T-helper 2 cell (primary cell): ENCODE measurements around the gene TRIM3.
"Not testable (repeated sequence)": the region's sequence is repeated elsewhere in the genome, so short reads cannot be mapped to it uniquely, and the experiment has no call there.

Experiments
- DNase-seq, 5 experiments: peaks; one replicate each; pipeline versions ENCODE4 v3.0.0 to v3.0.0-alpha.2; 2012 to 2022
- total RNA-seq, 2 donors: gene quantifications; one replicate each; lab custom pipeline; 2026; lab: John Stamatoyannopoulos, UW

The TRIM3 gene
- 14.5 to 16.8 reads per million in 2 donors for total RNA-seq

DNA sequence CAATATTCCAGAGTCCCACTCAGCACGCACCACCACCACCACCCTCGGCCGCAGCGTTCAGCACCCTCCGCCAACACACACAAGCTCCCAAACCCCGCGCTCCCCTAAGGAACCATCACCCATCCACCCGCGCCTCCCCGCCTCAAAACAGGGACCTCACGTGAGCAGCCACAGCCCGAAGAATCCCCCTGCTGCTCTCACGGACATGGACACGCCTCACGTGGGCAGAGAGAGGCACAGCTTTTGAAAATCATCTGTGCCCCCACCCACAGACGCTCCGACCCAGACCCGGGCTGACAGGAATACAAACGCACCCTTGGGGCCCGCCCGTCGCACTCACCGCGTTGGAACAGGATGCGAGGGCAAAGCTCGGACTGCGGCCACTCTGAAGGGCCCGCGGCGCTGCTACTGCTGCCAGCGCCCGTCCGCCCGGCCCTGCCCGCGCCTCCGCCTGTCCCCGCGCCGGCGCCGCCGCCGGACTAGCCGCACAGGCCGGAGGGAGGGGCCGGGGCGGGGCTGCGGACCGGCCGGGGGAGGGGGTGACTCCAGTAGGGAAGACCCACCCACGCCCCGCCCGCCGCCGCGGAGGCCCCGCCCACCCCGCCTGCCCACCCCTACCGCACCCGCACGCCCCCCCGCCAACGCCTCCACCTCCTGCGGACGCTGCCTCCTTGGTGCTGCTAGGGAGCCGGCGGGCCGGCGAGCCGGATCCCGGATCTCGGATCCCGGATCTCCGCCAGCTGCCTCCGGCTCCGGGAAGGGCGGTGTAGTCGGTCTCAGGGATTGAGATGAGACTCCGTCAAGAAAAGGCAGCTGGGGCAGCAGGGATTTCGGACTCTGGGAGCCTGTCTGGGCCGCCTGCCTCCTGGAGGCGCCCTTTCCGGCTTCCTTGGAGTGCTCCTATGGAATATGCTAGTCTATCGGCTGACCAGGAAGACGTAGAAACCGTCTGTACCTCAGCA lies at the start of gene TRIM3:
TRIM3 (minus strand) TSS at position 491 of the 962 bp plus-strand sequence. CDS start 8,246 bp downstream, outside the sequence.
- DNase-seq = peak; percentile 36 to 71 (median 63)

DNA sequence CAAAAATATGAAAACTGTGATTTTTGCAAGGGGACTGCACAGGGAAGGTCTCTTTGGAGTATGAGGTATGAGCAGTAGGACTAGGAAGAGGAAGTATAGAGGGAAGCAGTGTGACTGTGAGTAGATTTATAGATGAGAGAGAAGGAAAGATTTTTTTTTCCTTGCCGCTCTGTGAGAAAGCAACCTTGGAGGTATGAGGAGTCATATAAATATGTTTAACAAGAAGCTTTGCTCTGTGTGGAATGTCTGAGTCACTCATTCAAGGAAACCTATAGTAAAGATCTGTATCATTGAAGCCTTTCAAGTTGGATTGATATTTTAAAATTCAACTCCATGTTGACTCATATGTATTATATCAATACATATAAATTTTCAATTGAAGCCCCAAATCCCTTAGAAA lies 49.5 kb upstream of the TRIM3 start:
- DNase-seq = no peak

DNA sequence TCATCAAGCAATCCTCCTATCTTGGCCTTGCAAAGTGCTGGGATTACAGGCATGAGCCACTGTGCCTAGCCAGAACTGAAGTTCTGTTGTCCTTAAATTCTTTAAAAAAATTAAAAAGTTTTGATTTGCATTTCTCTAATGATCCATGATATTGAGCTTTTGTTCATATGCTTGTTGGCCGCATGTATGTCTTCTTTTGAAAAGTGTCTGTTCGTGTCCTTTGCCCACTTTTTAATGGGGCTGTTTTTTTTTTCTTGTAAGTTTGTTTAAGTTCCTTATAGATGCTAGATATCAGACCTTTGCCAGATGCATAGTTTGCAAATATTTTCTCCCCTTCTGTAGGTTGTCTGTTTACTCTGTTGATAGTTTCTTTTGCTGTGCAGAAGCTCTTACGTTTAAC lies 48.2 kb upstream of the TRIM3 start:
- not testable (repeated sequence) for DNase-seq

DNA sequence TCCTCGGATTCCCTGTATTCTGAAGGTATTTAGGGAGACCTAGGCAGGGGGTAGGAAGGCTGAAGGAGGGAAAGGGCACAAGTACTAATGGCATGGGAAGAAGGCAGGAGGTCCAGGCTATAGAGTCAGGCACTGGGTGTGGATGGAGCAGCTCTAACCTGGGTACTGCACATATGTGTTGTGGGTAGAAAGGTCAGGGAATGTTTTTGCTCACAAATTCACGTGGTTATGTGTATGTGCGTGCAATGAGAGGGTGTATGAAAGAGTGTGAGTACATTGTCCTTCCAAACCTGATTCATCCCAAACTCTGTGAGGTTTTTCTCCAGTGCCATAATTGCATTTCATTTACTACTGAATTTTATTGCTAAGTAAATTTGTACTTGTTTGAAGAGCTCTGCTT lies 46.5 kb upstream of the TRIM3 start:
- no peak for DNase-seq

DNA sequence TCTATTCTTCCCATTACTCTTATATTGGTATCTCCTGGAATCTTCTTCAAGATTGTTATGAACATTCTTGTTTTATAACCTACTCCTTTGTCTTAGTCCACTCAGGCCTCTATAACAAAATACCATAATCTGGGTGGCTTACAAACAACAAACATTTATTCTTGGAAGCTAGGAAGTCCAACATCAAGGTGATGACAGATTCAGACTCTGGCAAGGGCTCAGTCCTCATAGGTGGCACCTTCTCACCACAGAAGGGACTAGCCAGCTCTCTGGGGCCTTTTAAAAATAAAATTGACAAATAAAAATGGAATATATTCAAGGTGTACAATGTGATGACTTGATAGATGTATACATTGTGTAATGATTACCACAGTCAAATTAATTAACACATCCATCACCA lies 43.1 kb upstream of the TRIM3 start:
- DNase-seq = no peak

DNA sequence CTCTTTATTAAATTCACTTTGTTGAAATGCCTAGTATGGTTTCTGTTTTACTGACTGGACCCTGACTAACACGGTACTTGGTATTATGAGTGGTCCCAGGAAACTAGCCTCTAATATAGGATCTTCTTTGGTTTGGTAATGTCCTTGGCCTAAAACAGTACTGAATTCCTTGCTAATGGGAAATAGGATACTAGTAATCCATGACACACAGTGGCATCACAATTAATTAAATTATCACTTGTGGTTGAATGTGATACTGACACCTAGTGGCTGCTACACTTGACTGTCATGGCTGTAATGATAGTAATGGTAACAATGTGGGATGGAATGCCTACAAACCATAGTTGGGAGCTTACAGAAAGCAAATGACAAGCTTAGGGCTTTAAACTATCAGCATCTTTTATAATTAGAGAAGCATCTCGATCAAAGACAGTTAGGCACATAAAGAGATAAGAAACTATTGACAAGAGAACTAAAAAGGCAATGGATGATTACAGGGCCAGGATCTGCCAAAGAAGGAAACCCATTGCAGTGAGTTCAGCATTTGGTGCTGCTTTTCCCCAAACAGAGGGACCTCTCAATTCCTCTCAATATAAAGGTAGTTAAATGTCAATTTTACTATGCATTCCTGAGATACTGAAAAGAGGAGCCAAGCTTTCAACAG lies 32.0 kb upstream of the TRIM3 start:
- peak in 1 of 5 experiments; percentile 53 for DNase-seq

DNA sequence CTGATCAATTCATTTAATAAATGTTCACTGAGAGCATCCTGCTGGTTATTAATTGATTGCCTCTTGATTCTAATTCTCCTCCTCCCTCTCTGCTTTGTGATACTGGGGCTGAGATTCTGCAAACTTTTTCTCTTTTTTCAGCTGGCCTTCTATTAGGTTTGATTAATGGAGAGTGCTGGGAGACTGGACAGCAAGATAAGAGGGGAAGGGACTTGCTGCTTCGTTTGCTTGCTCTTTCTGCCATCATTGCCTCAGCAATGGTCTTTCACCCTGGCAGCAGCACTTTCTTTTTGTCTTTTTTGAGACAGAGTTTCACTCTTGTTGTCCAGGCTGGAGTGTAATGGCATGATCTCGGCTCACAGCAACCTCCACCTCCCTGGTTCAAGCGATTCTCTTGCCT lies 30.4 kb upstream of the TRIM3 start:
- no peak for DNase-seq

DNA sequence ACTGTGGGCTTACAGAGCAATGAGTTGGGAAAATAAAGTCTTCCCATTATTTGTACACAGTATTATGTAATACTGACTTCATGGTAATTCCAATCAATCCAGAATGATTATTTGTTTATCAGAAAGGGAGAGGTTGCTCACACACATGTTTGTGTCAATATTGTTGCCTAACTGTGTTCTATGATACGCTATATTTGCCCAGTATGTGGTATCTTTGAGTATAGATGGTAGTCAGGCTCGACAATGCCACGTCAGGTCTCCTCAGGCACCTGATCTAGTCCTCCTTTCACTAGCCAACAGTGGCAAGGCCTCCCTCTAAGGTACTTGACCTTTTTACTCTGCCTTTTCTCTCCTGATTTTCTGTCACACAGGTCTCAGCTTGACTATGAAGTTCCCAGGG lies 28.6 kb upstream of the TRIM3 start:
- no peak for DNase-seq

DNA sequence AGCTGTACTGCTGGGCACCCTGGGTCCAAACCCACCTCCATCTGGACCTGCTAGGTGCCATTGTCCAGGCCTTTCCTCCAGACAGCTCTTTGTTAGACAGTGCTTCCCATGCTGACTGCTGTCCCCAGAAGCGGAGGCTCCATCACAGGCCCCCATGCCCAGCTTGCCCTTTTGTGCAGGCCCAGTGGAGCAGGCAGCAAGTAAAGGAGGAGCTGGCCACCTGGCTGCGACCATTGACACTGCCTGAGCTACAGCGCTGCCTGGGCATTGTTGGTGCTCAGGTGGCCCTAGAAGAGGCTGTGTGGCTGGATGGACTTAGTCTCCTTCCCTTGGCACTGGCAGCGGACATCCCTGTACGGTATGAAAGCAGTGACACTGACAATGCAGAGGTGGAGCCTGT lies 24.8 kb upstream of the TRIM3 start:
- no peak for DNase-seq

DNA sequence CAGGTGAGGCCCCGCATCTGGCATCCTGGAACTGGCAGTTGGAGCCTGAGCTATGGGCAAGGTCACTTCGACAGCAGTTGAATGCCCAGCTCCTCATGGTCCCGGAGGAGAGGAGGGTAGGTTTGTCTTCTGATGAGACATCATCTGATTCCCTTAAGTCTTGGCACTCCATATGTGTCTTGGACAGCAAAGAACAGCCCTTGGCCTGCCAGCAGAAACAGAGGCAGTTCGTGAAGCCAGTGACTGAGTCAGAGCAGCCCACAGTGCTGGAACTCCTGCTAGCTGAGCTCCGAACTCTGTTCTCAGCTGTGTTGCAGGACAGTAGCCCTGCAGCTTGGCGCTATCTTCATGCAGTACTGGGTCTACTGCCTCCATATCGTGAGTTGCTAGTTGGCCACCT lies 24.4 kb upstream of the TRIM3 start:
- no peak for DNase-seq

DNA sequence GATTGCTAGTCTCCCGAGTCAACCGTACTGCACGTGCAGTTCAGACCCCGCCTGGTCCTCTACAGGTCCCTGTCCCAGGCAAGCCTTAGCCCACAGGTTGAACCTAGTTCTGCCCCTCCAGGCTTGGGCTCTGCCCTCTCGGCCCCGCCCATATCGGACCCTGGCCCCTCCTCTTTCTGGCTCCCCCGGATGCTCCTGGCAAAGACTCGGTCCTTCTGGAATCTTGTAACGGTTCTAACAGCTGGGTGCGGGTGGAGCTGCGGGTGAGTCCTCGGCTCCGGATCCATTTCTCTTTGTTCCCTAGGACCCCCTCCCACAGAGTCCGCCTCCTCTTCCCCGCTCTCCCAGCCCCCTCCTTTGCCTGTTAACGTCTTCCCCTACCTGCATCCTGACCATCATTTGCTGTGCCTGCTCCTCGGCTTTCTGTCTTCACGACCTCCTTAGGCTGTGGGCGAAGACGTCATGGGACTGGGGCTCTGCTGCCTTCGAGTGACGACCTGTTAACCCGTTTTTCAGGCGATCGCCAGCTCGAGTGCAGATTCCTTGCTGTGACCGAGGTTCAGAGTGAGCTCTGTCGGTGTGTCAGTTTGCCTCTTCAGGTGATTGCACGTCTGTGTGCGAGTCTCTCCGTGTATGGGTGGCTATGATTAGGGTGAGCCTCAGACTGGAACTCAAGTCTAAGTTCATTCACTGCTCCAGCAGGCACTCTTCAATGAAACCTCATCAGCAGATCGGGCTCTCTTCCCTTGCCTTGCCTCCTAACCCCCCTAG lies 23.5 kb upstream of the TRIM3 start, which contains the start of gene DNHD1:
DNHD1 (plus strand) TSS at position 212 of the 771 bp plus-strand sequence. CDS start 936 bp downstream, outside the sequence.
- DNase-seq = no peak

DNA sequence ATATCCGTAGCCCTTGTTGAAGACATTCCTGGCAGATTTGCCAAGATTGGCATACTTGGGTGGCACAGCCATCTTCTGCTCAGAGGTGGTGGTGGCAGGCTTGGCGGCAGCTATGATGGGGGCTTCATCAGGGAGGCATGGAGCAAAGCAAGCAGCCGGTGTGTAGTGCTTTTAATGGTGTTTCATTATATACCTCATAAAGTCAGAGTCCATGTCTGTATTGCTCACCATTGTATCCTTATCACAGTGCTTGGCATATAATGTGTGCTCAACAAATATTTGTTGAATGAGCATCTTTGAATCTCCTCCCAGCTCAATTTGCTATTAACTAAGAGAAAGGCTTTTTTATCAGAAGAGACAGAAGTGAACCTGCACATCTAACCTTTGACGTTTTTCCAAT lies 15.6 kb upstream of the TRIM3 start:
- no peak for DNase-seq

DNA sequence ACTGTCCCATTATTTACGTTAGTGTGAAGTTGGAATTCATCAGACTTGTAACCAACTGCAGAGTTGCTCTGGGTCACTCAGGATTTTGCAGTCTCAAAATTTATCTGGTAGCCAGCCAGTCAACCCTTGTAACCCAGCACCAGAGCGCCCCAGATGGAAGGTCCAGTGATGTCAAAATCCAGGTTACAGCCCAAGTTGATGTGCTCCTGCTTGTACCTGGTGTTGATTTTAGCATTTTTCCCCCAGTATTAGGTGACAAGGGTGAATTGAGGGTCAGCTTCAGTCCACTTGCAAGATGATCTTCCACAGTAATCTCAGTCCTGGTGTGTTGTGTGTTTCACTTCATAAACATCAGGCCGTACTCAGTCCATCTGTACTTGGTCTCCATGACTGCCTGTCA lies 15.1 kb upstream of the TRIM3 start:
- no peak for DNase-seq

DNA sequence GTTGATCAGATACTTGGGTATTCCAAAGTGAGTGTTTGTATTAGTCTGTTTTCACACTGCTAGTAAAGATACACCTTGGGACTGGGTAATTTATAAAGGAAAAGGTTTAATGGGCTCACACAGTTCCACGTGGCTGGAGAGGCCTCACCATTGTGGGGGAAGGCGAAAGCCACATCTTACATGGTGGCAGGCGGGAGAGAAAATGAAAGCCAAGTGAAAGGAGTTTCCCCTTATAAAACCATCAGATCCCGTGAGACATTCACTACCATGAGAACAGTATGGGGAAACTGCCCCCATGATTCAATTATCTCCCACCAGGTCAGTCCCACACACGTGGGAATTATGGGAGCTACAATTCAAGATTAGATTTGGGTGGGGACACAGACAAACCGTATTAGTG lies 14.6 kb upstream of the TRIM3 start:
- DNase-seq = no peak

DNA sequence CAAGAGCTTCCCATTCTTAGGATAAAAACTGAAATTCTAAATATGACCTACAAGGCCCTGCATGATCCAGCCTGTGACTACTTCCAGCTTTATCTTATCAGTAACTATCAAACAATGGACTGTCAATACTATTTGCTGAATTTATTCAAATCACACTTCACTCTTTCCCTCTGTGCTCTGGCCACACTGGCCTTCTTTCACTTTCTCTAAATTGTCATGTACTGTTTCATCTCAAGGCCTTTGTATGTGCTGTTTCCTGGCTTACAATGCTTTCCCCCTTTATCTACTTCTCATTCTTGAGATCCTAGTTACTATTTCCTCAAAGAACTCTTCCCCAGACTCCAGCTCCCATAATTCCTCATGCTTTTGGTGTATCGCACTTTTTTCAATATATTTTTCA lies 13.2 kb upstream of the TRIM3 start:
- DNase-seq = no peak

DNA sequence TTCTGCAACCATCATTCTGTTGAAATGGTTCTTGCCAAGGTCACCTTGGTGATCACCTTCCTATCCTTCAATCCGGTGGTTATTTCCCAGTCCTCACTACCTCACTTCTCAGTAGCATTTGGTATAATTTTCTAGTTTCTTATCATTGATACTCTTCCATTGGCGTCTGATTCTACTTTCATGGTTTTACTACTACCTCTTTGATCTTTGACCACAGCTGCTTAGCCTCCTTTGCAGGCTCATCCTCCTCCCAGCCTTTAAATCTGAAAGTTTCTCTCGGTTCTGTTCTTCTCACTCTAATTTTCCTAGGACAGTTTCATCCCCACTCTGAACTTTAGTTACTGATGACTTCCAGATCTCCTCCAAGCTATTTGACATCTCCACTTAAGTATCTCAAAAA lies 12.5 kb upstream of the TRIM3 start:
- DNase-seq = no peak

DNA sequence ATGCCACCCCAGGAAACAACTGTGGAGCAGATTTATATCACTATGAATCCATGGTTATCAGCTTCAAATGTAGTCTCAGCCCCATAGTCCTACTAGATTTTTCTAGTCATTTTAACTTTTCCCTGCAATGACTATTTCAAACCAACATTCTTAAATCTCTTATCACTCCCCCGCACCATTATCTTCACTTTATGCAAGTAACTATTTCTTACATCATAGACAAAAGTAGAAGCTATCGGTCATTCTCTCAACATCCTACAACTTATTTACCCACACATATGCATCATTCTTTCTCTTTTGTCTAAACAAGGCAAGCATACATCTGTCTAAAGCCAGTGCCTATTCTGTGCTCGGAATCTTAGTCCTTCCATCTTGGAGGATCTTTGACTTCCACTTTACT lies 11.9 kb upstream of the TRIM3 start:
- DNase-seq = no peak

DNA sequence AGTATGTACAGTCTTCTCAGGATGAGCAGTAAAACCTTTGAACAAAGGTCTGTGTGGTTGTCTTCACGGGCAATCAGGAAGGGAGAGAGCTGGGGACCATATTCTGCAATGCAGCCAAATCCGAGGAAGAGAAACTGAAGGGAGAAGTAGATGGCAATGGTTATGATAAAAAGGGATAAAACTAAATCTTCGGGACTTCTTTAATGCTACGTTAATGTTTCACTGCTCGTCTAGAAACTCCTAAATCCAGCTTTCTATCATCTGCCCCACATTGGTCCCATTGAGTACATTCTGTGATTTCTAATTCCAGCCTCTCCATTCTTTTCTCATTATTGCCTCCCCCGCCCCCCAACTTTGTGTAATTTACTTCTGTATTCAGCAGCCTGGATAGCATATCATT lies 9.3 kb upstream of the TRIM3 start:
- no peak for DNase-seq

DNA sequence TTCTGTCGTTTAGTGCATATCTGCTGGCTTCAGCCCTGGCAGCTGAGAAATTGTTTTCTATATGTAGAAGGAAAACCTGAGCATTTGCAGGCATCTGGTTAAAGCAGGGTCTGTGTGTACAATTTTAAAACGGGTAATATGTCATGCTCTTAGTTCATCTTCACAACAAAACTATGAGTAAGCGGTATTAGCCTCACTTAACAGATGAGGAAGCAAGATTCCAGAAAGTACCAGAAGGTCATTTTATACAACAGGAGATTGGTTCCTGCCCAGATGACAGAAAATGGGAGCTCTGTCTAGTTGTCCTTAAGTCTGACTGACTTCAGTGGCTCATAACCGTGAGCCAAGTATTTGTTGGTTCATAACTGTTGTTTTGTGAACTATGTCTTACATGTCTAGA lies 8.7 kb upstream of the TRIM3 start:
- DNase-seq = no peak

DNA sequence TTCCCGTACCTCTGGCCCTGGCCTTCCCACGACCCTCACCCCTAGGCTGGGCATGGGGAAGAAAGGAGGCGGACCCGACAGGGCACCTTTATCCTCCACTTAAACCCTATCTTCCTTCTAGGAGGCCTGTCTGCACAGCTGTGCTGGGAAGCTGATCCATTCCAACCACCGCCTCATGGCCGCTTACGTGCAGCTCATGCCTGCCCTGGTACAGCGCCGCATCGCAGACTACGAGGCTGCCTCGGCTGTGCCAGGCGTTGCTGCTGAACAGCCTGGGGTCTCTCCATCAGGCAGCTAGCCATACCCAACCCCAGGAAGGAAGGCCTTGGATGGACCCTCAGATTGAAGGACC lies 8.2 kb upstream of the TRIM3 start:
- peak in 1 of 5 experiments; percentile 31 for DNase-seq

DNA sequence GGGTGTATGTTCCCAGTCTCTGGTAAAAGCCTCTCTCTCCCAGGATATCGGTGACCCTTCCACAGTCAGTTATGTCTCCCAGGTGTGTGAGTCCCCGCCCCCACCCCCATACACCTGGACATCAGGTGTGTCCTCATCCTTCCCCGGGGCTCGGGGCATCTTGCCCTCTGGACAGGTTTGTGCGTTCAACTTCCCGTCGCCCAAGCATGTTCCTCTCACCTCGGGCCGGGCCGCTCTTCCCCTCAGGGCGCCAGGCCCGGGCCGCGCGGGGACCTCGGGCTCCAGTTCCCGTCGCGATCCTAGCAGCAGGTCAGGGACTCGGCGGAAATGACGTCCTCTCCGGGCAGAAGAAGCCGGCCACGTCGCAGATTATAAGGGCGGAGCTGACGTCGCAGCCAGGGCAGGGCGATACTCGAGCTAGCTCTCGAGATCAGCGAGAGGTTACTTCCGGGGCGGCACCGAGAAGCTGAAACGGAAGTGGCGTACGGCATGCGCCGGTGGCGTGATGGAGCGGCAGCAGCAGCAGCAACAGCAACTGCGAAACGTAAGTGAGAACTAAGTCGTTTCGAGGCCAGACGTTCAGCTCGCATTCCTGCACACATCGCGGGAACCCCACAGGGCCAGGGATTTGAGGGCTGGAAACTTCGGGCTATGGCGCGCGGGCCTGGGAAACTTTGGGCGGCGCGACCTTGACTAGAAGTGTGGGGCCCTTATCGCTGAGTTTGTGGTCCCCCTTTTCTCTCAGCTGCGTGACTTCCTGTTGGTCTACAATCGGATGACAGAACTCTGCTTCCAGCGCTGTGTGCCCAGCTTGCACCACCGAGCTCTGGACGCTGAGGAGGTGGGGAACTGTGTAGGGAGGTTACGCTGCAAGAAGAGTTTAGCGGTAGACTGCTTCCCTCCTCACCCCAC lies 7.5 kb upstream of the TRIM3 start, which contains the start of the genes ARFIP2 and TIMM10B:
ARFIP2 (minus strand) TSS at position 320 of the 912 bp plus-strand sequence. CDS start 910 bp downstream, outside the sequence.
TIMM10B (plus strand) TSS at position 490 of the 912 bp plus-strand sequence; CDS start at position 506, 16 bp downstream.
- peak; percentile 87 to 99 (median 96) for DNase-seq
